NCI-H524 (cell line): ENCODE measurements around the gene IL17REL.

ENCODE experiments used
- DNase-seq, 2 experiments: peaks; one replicate each; lab custom pipeline; 2025; lab: John Stamatoyannopoulos, UW

The IL17REL gene

DNA sequence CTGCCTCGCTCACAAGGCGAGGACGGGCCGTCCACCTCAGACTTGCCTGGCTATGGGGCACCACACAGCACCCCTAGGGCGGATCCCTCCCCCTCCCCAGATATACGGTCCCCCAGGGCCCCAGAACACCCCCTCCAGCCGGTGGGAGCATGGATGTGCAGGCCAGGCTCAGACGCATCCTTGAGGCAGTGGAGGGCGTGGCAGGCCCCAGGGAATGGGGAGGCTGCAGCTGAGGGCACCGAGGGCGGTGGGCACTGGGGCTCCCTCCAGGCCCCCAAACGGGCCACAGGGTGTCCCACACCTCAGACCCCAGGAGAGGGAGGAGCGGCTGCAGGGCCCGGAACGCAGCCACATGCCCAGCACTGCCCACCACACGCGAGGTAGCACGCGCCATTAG lies 33.5 kb upstream of the IL17REL start:
- DNase-seq, result no peak

DNA sequence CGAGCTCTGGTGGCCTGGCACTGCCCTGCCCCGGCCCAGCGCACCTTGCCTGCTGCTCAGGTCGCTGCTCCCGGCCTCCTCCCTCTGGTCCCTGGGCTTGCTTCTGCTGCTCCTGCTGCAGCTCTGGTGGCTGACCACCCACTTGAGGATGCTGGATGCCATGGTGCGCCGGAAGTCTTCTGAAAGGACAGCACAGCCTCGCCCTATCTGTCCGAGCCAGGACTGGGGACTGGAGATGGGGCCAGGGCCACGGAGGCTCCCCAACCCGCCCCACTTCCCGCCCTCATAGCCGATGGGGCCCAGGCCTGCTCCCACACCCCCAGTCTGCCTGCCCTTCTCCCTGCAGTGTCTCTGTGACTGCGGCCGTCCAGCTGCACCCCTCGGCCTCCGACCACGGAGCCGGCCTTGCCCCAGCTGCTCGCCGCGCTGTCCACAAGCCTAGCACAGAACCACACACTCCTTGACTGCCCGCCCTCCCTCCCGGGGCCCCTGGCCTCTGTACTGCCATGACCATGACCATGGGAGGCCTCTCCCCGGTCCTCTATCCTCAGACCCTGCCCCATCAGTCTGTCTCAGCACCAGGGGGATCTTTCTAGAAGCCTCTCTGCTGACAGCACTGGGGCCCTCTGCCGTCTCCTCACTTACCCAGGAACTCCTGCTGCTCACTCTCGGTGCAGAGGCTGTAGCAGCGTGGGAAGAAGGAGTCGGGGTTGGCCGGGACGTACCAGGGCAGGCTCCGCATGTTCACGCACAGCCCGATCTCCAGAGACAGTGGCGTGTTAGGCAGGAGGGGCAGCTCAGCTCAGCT lies 32.9 kb upstream of the IL17REL start:
- DNase-seq, result no peak

DNA sequence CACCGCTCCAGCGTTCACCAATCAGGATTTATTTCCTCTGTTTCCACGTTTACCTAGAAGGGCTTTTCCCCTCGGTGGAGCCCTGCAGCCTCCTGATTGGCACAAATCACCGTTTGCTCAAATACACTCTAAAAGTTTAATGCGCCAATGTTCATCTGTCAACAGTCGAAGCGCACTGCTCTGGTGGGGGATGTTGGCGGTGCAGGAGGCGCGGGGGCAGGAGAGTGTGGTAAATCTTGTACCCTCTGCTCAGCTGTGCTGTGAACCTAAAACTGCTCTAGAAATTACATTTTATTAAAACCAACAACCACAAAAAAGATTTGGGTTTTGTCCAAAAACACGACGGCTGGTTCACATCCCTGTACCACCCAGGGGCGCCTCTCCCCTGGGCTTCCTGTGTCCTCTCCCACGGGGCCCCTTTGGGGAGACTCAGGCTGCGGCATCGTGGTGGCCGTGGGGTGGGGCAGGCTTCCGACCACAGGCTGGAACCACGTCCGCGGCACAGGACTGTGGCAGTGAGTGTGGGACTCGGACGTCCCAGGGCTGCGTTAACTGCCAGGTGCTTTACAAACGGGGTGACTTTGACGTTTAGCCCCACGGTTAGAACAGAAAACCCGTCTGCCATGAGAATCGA lies 32.0 kb upstream of the IL17REL start:
- no peak for DNase-seq

DNA sequence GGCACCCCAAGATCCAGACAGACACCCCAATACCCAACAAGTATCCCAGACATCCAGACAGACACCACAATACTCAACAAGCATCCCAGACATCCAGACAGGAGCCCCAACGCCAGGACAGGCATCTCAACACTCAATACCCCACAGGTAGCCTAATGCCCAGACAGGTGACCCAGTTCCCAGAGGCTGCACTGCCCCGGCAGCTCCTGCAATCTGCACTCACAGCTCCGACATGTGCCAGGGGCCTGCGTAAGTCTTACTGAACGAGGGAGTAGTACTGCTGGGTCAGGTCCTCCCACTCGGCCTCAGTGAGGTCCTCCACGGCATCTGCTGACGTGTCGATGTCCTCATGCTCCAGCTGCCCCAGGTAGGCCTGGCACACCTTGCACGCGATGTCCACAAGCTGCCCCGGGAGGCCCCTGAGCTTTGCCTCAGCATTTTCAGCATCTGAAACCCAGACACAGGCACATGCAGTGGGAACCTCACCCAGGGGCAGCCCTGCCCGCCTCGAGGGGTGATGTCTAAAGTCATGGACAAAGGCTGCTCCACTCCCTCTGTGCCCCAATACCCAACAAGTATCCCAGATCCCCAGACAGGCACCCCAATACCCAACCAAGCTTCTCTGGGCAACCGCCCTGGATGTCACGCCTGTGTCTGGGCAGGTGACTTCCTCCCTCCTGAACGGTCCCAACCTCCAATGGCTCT lies 28.9 kb upstream of the IL17REL start:
- no peak for DNase-seq

DNA sequence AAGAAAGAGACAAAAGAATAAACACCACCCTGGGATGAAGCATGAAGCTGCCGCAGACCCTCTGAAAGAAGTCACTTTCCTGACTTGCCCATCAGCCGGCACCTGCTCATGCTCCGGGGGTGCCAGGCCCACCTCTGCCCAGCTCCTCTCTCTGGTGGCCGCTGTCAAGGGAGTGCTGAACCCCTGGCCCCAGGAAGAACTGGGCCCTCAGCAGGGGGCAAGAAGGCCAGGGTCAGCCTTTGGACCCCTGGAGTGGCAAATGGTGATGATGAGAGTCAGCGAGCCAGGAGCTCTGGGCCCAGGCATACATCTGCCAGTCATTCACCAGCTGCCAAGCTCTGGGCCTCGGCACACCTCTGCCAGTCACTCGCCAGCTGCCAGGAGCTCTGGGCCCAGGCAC lies 28.2 kb upstream of the IL17REL start:
- no peak for DNase-seq

DNA sequence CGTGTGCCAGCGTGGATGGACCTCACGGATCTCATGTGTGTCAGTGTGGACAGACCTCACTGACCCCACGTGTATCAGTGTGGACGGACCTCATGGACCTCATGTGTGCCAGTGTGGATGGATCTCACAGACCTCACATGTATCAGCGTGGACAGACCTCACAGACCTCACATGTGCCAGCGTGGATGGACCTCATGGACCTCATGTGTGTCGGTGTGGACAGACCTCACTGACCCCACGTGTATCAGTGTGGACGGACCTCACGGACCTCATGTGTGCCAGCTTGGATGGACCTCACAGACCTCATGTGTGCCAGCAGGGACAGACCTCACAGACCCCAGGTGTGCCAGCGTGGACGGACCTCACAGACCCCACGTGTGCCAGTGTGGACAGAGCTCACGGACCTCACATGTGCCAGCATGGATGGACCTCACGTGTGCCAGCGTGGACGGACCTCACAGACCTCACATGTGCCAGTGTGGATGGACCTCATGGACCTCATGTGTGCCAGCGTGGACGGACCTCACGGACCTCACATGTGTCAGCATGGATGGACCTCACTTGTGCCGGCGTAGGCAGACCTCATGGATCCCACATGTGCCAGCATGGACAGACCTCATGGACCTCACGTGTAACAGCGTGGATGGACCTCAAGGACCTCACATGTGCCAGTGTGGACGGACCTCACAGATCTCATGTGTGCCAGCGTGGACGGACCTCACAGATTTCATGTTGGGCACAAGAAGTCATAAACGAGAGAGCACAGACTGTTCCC lies 27.3 kb upstream of the IL17REL start:
- no peak for DNase-seq

DNA sequence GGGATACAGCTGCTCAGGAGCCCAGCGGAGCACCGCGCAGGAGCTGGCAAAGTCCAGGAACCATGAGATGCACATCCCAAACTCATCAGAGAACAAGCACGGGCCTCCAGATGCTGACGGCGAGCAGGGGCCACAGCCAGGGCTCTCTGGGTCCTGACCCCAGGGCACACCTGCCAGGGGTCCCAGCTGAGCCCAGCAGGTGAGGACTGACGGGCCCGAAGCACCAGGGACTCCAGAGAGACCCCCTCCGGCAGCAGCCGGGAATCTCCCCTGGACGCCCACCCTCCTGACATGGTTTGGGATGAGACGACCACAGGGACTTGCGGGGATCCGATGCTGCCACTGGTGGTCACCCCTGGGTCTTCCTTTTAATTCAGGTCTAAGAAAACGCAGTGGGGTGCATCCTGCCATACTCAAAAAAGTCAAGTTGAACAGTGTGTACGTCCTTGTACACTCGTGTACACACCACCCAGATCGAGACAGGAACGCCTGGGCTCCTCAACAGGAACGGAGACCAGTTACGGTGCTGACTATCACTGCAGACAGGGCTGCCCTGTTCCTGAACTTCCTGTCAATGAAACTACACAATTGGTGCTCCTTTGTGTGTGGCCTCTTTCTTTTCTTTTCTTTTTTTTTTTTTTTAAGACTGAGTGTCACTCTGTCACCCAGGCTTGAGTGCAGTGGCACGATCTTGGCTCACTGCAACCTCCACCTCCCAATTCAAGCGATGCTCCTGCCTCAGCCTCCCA lies 23.6 kb upstream of the IL17REL start:
- DNase-seq, result no peak

DNA sequence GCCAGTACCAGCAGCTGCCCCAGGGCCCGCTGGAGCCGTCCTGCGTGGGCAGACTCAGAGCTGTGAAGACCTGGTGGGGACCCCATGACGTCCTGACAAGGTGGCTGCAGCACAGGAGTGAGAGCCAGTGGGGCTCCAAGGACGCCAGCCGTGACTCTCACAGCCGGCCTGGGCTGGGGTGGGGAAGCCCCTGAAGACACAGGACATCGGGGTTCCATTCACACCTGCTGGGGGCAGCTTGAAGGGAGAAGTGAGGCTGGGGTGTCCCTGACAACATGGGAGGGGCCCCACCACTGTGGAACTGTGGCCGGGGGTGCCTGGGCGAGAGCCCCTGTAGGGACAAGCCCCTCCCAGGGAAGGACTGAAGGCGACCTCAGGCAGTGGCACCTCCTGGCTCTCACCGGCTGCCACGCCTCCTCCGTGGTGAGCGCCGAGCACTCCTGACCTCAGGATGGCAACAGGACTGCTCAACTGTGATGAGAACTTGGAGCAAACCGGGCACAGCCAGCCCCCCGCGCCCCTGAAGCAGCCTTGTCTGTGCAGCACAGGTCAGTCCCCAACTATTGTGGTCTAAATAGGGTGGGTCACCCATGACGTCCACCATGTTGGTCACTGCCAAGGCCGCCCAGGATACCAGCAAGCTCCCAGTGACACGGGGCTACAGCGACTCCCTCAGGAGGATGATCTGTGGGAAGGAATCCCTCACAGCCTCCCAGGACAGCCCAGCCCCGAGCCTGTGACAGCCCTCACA lies 22.7 kb upstream of the IL17REL start:
- DNase-seq, result no peak

DNA sequence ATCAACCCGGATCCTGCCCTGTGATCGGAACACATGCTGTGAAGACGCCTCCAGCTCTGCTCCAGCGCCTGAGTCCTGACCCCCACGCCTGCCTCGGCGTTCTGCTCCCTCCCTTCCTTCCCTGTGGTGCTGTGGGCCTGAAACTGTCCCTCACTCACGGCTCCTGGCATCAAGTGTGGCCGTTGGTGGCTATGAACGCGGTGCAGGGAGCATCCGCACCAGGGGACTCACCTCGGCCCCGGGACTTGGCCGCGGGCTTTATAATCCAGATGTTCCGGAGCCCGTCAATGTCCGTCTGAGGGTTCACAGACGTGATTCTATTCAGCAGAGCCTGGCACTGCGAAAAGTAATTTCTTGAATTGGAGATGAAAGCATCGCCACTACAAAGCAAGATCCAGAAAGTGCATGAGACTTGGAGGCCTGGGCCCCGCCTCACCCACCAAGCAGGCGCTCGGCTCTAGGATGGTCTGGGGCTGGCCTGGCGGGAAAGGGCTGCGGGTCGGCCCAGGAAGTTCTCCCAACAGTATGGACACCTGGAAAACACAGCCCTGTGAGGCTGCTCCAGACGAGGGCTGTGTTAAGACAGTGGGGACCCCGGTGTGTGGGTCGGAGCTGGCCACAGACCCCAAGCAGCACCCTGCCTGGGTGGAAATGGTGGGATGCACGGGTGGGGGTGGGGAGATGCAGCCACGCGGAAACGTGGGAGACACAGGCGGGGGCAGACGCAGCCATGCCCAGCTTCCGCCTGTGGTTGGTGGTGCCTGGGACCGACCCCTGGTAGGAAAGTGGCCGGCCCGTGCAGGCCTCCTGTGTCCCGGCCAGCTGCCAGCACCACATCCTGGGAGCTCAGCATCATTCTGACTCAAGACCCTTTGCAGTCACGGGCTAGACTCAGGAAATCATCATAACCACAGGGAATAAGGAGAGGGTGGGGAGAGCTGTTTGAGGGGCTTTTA lies 21.8 kb upstream of the IL17REL start:
- no peak for DNase-seq

DNA sequence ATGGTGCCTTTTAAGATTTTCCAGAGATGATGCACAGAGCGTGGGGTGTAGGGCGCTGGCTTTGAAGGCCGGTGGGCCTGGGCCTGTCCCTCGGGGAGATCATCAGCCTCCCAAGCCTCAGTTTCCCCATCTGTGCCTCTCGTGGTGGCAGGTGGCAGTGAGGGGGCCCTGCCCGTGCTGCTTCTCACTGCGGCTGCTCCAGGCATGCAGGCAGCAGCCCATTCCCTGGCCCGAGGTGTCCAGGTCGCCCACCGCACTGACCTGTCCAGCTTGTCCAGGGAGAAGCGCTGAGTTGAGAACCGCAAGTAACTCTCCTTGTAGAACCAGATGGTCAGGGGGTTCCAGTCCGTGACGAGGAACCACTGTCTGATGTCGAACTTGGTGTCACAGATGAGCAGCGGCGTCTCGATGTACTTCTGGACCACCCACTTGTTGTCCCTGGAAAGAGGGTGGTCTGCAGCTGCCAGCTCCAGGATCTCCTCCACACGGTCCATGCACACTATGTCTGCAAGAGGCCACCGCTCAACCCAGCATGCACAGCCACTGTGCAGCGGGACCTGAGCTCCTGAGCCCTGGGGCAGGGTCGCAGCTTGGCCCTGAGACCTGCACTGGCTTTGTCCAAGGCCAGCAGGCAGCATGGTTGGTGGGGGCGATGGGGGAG lies 20.5 kb upstream of the IL17REL start:
- no peak for DNase-seq

DNA sequence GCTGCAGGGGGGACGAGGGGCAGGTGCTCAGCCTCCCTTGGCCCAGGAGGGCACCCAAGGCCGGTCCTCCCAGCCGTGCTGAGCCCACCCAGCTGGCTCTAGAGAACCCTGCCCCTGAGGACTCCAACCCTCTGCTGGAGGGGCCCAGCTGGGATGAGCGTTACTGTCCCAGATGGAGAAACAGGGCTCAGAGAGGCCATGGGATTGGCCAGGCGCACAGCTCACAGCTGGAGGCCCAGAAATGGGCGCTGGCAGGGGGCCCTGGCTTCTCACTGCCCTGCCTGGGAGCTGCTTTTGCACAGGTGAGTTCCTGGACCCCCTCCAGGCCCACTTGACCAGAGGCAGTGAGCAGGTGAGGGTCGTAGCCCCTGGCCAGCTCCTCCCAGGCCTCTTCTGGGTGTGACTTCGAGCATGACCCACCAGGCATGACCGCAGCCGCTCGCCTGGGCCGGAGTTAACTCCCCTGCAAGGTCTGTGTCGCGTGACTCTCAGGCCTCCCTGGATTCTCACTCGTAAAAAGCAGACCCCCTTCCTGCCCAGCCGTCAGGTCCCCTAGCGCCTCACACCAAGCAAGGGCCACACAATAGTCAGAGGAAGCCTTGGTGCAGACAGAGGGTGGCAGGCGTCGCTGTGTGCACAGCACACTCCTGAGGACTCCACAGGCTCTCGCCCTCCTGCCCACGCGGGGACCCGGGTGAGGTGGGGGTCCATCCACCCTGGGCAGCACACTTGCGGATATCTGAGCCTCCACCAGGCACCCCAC lies 19.7 kb upstream of the IL17REL start:
- no peak for DNase-seq

DNA sequence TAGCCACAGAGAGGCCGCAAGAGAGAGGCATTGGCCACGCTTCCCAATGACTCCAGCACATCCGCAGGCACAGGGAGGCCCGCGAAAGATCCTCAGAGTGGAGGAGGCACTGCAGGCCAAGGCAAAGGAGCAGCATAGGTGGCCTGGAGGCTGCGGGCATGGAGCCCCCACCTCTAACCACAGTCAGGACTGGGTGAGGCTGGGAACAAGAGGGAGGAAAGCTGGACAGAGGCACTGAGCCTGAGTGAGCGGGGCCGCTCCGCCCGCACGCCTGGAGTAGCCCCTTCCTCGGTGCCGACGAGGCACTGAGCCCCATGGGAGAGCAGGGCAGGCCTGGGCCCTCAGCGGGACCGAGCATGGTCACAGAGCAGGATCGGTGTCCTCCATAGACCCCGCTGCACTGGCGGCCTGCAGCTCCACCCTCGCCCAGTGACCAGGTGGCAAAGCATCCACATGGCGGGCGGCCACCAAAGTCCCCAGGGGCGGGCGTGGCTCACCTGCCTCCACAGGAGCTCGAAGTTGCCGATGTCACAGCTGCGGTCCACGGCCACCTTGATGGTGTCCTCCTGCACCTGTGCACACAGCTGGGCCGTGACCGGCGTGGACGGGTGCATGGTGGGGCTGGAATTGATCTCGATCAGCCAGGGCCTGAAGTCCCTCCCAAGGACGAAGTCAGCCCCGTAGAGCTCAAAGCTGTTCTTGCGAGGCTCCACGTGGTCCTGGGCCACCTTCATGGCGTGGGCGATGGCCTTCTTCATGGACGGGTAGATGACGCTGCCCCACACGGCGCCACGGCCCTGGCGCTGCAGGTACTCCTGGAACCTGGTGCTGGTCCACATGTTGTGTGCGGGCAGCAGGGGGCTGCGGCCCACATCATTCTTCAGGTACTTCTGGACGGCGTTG lies 18.9 kb upstream of the IL17REL start:
- no peak for DNase-seq

DNA sequence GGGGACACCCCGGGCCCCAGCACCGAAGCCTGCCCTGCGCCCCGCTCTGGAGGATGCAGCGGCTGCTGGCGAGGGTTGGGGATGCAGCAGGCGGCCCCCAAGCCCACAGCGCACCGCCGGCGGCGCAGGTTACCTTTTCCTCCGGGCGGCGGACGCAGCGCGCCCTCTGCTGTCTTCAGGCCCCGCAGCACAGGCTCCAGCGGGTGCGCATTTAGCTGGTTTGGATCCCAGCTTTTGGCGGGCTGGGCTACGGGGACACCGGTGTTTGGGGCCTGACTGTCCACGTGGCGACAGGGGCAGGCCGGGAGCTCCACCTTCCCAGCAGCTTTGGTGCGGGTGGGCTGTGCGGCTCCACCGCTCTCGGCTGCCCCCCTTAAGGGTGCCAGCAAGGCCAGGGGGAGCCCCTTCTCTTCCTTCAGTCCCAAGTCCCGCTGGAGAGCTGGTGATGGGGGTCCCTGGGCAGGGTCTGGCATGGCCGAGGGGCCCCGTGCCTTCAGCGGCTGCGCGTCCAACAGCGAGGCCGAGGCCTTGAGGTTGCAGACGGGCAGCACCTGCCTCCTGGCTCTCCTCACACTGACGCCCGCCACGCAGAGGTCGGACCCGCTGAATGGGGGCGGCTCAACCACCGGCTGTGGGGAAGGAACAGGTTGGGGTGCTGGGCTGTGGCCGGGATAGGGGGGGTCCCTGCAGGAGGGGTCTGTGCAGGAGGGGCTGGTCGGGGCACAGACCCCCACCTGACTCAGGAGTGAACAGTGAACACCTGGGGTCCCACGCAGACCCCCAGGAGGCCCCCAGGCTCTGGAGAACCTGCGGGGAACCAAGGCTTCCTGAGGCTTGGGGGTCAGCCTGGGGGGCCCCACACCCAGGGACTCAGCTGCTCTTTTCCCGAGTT lies 18.0 kb upstream of the IL17REL start:
- peak; percentile 61 to 76 for DNase-seq

DNA sequence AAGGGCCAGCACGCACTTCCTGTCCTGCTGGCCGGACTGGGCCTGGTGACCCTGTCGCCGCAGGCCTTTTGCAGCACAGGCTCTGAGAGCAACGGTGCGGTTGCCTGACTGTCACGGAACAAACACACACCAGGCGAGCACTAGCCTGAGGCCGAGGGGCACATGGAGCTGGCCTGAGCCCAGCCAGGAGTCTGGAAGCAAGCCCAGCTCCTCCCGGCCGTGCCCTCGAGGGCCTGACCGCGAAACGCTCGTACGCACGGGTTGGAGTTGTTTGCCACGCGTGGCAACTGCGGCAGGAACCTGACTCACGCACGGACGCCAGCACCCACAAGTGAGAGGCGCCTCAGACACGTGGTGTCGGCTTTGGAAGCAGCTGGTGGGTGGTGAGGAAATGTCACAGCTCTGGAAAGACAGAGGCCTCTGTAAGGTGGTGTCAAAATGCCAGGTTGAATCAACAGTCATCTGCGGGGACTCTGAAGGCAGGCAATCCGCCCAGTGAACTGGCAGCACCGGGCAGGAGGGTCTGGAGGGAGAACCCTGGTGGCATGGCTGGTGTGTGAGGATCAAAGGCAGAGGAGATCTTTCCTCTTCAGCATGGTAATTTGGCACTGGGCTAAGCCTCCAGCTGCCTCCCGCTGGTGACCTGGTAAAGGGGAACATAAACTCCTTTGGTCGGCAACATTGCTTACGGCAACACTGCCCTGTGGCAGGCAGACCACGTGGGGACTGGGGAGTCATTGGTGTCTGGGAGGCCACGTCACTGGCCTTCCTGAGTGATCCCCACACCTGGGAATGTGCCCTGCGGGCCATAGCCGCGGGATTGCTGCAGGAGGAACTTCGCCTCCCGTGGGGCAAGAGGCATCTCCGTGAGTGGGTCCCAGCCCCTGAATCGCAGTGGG lies 15.3 kb upstream of the IL17REL start:
- peak in 1 of 2 experiments; percentile 18 for DNase-seq

DNA sequence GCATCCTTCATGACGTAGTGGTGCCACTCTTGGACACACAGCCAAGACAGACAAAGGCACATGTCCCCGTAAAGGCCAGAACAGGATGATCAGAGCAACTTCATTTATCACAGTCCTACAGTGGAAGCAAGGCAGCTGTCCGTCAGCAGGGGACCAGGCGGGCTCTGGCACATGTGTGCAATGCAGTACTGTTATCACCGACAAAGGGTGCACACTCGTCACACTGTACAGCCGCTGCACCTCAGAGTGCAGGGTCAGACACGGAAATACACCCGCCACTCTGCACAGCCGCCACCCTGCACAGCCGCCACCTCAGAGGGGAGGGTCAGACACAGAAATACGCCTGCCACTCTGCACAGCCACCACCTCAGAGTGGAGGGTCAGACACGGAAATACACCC lies 13.4 kb upstream of the IL17REL start:
- DNase-seq, result no peak
